A204.1 (cell line): ENCODE results near the gene ETV7.
"Not testable (repeated sequence)": the region's sequence is repeated elsewhere in the genome, so short reads cannot be mapped to it uniquely, and the experiment has no call there.

Experiments used
- FAIRE-seq: peaks from 2 replicates; lab custom pipeline; 2012; peaks lifted over from hg19 to GRCh38; lab: Jason Lieb, UNC

Gene ETV7

DNA sequence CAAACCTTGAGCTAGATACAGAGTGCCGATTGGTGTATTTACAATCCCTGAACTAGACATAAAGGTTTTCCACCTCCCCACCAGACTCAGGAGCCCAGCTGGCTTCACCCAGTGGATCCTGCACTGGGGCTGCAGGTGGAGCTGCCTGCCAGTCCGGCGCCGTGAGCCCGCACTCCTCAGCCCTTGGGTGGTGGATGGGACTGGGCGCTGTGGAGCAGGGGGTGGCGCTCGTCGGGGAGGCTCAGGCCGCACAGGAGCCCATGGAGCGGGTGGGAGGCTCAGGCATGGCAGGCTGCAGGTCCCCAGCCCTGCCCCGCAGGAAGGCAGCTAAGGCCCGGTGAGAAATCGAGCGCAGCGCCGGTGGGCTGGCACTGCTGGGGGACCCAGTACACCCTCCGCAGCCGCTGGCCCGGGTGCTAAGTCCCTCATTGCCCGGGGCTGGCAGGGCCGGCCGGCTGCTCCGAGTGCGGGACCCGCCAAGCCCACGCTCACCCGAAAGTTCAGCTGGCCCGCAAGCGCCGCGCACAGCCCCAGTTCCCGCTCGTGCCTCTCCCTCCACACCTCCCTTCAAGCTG lies 23.3 kb downstream of the ETV7 start:
- not testable (repeated sequence) for FAIRE-seq

DNA sequence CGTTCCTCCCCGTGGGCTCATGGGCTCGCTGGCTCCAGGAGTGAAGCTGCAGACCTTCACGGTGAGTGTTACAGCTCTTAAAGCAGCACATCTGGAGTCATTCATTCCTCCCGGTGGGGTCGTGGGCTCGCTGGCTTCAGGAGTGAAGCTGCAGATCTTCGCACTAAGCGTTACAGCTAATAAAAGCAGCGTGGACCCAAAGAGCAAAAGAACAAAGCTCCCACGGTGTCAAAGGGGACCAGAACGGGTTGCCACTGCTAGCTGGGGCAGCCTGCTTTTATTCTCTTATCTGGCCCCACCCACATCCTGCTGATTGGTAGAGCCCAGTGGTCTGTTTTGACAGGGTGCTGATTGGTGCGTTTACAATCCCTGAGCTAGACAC lies 24.1 kb downstream of the ETV7 start:
- FAIRE-seq, result not testable (repeated sequence)

DNA sequence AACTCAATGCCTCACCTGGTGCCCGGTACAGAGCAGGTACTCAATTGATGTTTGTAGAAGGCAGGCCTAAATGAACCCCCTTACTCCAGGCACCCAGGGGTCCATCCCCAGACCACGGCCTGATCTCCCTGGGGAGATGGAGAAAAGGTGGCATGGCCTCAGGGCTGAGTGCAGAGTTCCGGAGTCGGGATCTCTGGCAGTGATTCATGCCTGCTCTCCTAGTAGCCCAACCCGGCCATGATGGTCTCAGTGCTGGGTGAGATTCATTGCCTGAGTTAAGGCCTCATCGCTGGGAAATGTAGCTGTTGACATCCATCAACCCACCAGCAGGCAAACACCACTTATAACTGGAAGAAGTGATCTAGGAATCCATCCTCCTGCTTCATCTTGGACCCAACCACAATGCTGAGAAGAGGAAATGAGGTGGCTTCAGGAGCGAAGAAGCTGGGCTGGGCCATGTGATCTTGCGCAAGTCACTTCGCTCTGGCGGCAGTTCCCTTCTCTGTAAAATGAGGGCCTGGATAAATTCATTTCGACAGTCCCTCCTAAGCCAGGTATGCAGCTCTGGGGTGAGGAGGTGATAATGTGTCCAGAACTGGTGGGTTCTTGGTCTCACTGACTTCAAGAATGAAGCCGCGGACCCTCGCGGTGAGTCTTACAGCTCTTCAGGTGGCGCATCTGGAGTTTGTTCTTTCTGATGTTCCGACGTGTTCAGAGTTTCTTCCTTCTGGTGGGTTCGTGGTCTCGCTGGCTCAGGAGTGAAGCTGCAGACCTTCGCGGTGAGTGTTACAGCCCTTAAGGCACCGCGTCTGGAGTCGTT lies 24.7 kb downstream of the ETV7 start:
- FAIRE-seq, result no peak

DNA sequence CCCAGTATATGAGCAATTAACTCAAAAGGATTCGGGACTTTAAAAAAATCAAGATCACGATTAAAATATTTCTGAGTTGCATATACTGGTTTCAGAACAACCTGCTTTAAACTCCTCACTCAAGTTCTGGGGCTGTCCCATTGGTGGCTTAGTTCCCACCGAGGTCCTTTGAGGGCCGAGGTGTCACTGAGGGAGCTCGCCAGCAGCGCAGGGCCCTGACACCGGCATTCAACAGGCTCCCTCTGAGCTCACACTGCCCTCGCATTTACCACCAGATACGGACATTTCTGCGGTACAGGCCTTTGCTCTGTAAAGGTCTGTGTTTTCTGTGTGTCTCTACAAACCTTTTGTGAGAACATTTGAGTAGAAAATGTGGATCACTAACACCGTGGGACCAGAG lies 26.4 kb downstream of the ETV7 start:
- no peak for FAIRE-seq

DNA sequence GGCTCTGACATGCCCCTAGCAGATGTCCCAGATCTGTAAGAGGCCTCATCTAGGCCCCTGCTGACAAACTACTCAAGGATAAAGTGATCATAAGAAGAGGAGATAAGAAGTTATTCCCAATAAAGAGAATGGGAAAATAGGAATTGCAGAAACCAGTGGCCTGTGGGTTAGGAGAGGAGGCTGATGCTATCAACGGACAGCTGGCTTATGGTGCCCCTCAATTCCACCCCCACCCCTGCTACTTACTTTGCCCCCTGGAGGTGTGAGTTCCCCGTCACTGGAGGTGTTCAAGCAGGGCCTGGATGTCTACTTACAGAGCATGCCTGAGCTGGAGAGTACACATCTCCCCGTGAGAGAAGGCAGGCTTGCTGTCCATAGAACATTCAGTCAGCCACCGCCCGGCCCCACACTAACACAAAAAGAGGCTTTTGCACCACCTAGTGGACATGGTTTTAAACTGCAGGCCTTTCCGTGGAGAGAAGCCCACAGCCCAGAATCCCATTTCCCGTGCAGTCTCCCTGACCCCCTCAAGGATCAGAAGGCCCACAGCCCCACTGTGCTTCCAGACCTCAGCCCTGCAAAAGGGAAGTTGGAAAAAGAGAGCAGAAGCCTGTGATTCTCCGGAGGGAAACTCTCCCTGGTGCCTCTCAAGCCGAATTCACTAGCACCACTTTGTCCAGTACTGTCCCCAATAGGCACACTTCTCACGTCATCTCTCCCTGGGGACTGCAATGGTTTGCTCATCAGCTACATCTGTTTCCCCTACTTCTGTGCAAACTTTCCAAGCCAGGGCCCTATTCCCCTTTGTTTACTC lies 27.0 kb downstream of the ETV7 start:
- FAIRE-seq, result no peak

DNA sequence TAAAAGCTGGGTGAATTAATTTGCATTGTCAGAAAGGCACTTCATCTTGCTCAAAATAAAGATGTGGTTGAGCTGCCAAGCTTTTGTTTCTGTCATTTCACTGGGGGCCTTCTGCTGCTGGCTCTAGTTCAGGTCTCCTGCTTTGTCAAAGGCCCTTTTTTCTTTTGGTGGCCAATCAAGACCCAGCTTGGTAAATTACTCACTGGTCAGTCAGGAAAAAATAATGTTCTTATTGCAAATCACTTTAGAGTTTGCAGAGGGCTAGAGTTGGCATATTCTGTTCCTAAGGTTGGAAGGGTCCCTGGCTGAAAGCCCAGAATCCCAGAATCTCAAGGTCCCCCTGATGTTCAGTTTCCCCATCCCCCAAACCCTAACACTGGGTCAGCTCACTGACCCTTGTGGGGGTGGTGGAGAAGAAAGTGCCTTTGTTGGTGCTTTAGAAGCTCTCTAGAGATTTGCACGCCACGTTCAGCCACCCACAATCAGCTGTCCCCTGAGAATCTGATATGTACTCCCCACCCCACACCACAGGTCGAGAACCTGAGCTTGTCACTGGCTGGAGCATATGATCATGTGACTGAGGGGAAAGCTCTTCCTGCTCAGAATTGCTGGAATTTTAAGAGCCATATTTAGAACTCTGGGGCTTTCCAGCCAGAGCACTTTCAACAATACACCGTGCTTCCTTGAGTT lies 29.1 kb downstream of the ETV7 start:
- no peak for FAIRE-seq

DNA sequence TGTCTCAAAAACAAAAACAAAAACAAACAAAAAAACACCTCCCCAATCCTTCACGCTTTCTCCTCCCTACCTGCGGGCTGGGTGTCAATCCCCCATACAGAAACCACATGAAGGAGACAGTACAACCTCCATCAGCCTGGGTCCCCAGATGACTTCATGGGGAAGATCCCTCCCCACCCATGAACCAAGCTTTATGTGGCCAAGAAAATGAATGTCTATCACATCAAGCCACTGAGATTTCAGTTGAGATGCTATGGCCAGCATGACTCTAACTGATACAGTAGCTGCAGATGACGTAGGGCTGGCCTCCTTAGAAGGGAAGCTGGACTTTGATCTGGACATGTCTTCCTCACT lies 29.6 kb downstream of the ETV7 start:
- no peak for FAIRE-seq

DNA sequence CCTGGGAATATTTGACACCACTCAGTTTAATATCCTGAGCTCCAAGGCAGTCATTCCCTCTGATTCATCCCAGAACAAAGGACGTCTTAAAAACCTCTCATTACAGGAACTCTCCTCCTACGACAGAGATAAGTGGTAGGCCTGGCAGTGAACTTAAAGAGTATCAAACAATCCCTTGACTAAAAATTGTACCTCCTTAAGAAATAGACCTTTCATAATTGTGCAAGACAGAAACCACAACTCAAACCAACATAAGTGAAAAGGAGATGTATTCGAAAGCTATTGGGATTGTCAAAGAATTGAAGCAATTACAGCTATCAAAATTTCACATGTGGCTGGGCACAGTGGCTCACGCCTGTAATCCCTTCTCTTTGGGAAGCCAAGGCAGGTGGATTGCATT lies 31.6 kb downstream of the ETV7 start:
- FAIRE-seq, result no peak

DNA sequence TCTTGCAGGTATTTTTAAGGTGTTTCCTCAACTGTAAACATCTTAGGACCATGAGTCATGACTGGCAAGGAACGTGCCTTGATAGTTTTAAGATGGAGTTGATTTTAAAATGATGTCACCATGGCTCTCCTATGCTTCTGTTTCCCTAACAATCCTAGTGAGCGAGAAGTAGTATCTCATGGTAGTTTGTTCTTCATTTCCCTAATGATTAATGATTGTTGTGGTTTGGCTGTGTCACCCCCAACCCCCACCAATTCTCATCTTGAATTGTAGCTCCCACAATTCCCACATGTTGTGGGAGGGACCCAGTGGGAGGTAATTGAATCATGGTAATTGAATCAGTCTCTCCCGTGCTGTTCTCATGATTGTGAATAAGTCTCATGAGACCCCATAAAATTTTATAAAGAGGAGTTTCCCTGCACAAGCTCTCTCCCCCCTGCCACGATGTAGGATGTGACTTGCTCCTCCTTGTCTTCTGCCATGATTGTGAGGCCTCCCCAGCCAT lies 34.0 kb downstream of the ETV7 start:
- FAIRE-seq, result no peak

DNA sequence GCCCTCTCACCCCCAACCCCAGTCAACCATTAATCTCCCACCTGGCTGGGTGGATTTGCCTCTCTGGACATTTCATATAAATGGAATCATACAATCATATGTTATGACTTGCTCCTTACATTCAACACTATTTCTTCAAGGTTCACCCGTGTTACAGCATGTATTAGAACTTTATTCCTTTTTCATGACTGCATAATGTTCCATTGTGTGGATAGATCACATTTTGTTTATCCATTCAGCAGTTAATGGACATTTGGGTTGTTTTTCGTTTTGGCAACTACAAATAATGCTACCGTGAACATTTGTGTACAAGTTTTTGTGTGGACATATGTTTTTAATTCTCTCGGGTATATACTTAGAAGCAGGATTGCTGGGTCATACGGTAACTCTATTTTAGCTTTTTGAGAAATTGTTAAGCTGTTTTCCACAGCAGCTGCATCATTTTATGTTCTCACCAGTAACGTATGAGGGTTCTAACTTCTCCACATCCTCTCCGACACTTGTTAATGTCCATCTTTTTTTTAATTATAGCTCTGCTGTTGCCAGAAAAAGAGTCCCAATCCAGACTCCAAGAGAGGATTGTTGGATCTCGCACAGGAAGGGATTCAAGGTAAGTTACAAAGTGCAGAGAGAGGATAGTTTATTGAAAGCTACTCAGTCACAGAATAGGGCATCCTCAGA lies 34.9 kb downstream of the ETV7 start:
- FAIRE-seq, result no peak

DNA sequence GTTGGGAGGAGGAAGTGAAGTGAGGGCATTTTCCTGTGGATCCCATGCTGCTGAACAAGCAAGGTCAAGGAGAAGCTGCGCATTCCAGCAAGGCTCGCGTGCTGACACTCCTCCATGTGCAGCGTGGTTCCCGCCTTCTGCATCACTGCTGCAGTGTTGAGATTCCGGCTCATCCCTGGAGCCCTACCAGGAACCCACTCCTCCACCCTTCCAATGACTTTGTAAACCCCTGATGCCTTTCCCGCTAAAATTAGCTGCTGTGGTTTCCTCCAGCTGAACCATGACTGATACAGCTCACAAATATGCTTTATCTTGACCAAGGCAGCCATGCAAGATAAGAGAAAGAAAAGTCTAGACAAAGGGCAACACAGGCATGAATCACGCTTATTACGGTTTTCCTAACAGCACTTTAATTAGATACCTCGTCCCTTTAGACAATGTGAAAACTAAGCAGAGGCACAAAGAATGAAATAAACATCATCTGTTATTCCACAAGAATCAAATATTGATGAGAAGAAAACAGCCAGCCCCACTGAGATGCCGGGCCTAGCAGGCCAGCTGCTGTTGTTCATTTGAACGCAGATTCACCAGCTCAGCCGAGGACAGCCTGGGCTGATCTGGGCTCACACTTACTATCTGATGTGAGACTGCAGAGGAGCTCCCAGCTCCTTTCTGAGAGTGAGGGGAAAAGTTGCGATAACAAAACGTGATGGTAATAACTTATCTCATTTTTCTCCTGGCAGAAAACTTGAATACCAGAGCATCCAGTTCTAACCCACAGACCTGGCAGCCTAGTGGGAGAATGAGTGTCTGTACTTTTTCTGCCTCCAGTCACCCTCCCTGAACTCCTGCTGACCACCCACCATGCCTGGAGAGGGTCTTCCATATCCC lies 36.5 kb downstream of the ETV7 start:
- FAIRE-seq, result no peak

DNA sequence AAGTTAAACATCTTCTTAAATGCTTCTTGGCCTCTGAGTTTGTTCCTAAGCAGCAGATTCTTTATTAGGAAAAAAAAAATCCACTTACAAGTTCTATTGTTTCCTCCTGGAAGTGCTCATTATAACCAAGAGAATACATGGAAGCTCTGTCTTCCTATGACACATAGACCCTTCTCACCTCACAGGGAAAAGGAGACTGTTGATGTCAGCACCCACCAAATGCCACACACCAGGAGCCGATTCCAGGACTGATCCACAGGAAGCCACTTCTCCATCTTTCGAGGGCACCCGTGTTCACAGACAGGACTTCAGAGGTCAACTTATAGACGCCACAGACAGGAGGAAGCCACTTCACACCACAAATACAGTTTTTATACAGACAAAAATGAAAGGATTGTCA lies 37.4 kb downstream of the ETV7 start:
- FAIRE-seq, result no peak

DNA sequence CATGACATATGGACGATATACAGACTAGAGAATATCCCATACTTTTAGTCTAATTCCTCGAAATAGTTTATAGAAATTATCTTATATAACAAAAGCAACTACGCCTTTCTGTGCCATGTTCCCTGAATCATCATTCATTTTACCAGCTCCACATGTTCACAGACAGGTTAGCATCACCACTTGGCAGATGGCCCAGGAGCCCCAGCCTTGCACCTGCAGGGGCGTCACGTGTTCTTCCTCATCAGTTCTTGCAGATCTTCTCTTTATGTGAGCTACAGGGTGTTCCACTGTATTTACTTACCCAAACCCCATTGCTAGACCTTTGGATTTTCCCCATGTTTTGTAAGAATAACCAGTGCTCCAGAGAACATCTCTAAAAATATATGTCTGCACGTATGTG lies 38.2 kb downstream of the ETV7 start:
- no peak for FAIRE-seq

DNA sequence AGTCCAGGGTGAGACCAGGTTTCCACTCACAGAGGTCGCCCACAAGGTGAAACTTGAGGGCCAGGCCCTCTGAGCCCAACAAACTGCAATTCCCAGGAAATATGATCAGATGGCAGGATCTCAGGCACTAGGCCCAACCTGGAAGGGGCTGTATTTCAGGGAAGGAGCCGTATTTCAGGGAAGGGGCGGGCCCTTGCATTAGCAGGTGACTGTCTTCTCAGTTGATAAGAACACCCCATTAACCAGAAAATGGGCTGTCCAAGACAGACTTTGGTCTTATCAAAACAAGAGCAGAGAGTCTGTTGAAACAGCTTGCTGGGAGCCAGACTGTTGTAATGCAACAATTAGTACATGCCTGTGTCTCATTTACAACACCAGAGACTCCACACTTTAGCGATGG lies 39.8 kb downstream of the ETV7 start:
- FAIRE-seq, result no peak

DNA sequence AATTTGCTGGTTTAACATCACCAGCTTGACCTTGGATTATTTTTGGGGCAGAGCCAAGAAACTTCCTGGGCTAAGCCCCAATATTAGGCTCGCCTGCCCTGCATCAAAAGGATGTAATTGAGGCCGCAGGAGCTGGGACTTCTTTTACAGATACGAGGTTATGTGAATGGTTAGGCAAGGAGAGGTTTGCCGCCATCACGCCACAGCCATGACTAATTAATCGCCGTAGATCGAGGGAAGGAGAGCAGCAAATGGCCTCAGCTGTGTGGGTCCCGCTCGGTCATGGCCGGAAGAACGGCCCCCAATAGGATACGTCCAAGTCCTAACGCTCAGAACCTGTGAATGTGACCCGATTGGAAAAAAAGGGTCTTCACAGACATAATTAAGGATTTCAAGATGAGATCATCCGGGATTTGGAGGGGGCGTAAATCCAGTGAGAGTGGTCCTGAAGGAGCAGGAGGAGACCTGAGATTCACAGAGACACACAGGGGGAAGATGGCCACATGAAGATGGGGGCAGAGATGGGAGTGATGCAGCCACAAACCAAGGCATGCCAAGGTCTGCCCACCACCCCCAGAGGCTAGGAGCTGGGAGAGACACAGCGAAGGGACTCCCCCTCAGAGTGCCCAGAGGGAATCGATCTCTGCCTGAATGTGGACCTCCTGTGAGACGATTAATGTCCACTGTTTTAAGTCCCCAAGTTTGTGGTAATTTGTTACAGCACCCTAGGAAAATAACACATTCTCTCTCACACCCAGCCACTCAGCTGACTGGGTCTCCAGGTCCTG lies 40.8 kb downstream of the ETV7 start:
- FAIRE-seq, result no peak

DNA sequence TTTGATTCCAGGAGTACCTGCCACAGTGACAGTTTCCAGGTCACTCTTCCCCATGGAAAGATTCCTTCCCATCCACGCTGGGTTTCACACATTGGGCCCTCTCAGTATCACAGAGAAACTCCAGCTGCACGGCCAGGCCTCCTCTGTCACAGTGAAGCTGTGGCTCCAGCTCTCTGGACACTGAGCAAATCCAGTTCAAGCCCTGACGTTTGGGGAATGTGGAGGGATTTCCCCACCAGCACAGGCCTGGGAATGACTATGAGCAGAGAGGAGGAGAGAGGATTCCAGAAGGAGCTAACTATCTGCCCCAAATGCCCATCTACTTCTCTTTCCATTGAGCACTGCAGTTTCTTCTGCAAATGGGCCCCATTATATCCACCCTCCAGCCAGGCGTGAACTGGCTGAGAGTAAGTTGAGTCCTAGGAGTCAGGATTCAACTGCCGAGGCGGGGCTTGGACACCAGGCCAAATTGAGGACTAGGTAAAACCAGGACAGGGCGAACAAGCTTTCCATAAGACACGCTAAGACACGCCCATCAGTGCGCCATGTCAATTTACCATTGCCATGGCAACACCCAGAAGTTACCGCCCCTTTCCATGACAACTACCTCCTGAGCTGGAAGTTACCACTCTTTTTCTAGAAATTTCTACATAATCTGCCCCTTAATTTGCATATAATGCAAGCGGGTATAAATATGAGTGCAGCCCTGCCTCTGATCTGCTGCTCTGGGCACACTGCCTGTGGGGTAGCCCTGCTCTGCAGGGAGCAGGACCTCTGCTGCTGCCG lies 41.6 kb downstream of the ETV7 start:
- no peak for FAIRE-seq

DNA sequence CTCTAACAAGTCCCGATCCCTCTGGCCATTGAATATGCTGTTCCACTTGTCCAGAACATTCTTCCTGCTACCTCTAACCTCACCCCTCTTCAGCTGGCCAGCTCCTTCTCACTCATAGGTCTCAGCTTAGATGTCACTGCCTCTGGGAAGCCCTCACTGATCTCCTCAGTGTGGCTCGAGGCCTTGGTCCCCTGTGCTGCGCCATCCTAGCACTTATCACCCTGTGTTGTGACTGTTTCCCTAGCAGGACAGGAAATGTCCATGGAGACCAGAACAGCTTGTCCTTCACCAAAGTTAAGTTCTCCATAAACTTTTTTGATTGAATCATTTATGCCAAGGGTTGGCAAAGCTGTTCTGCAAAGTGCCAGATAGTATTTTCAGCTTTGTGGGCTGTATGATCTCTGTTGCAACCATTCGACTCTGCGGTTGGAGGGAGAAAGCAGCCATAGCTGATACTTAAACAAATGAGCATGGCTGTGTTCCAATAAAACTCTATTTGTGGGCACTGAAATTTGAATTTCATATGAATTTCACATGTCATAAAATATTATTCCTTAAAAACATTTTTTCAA lies 44.3 kb downstream of the ETV7 start:
- FAIRE-seq, result no peak

DNA sequence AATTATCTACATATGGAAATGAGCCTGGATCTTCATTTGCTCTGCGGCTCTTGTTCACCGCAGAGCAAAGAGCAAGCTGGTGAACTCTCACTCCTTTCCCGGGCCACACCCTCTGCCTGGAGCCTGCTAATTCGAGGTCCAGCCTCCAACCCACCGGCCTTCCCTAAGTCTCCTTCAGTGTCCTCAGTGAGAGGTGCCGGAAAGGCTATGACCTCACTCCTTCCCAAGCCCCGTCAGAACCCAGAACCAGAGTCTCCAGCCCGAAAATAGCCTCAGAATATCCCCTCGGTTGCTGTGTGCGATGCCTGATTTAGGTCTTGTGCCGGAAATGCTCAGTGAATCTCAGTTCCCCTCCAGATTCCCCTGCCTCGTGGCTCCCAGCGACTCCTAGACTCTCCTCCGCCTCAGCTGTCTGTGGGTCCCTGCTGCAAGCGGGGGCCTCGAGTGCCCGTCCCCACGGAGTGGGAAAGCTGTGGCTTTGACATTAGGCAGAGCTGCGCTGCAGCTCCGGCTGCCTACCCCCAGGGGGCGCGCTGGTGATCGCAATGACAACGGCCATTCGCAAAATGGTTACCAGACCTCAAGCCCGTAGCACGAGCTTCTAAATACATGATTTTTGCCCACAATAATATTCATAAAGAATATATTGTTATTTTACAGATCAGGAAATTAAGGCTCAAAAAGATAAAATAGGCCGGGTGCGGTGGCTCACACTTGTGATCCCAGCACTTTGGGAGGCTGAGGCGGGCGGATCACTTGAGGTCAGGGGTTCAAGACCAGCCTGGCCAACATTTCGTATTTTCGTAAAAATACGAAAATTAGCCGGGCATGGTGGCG lies 46.6 kb downstream of the ETV7 start:
- no peak for FAIRE-seq
